GM18909 (cell line): ENCODE results near the gene ALKBH1.
"Not testable (repeated sequence)": the region's sequence is repeated elsewhere in the genome, so short reads cannot be mapped to it uniquely, and the experiment has no call there.

Experiments used
- ATAC-seq: cut with Tn5 transposase; IDR thresholded peaks from one replicate; pipeline ENCODE4 v1.9.1; 2021; ENCODE audit warnings: mild to moderate bottlenecking; ENCODE audit not compliant: unreplicated experiment, poor library complexity

ALKBH1 gene

GRCh38 chr14:77707724-77708408 lies at the start of gene ALKBH1, which contains the start of gene SLIRP:
ALKBH1 (minus strand) TSS chr14:77708023; CDS start chr14:77708004, 19 bp downstream.
SLIRP (plus strand) TSS chr14:77708103; CDS start chr14:77708112, 9 bp downstream.
- ATAC-seq = peak; percentile 98

- ATAC-seq = no peak
These were observed 45.1 kb upstream of the ALKBH1 start for GRCh38 chr14:77752799-77753516.

GRCh38 chr14:77752266-77752665 lies 44.4 kb upstream of the ALKBH1 start:
- no peak for ATAC-seq

- ATAC-seq = not testable (repeated sequence)
These were observed 39.6 kb upstream of the ALKBH1 start for GRCh38 chr14:77747425-77747824.

GRCh38 chr14:77746064-77746702 lies 38.4 kb upstream of the ALKBH1 start:
- ATAC-seq = no peak

- no peak for ATAC-seq
These were observed 33.6 kb upstream of the ALKBH1 start for GRCh38 chr14:77741438-77741837.

GRCh38 chr14:77738559-77739250 lies 30.9 kb upstream of the ALKBH1 start:
- no peak for ATAC-seq

GRCh38 chr14:77730976-77731497 lies 23.2 kb upstream of the ALKBH1 start:
- no peak for ATAC-seq

- ATAC-seq = no peak
These were observed 14.5 kb upstream of the ALKBH1 start for GRCh38 chr14:77722301-77722700.

- no peak for ATAC-seq
These were observed 13.6 kb upstream of the ALKBH1 start for GRCh38 chr14:77721437-77721836.

GRCh38 chr14:77717608-77718305 lies 9.9 kb upstream of the ALKBH1 start:
- ATAC-seq = no peak

GRCh38 chr14:77714926-77715325 lies 7.1 kb upstream of the ALKBH1 start:
- ATAC-seq = no peak

GRCh38 chr14:77710364-77710763 lies 2.5 kb upstream of the ALKBH1 start:
- no peak for ATAC-seq

GRCh38 chr14:77709412-77709811 lies 1.6 kb upstream of the ALKBH1 start:
- no peak for ATAC-seq

GRCh38 chr14:77708749-77709148 lies 926 bp upstream of the ALKBH1 start:
- no peak for ATAC-seq

GRCh38 chr14:77707355-77707723 lies 484 bp downstream of the ALKBH1 start:
- peak; percentile 22 for ATAC-seq

- ATAC-seq = no peak
These were observed 16.6 kb downstream of the ALKBH1 start for GRCh38 chr14:77691259-77691658.

- ATAC-seq = no peak
These were observed 25.7 kb downstream of the ALKBH1 start for GRCh38 chr14:77682158-77682553.

- ATAC-seq = no peak
These were observed 26.3 kb downstream of the ALKBH1 start for GRCh38 chr14:77681196-77682157.
